Stimulated activated CD8-positive, alpha-beta memory T cell treated with anti-CD3 and anti-CD28 coated beads, Interleukin-15, amount 100 ng/mL, for 24 hours (primary cell): ENCODE measurements around the gene ACAD8.
A peak's percentile ranks its signal among the peaks of the same experiment; 100 is the strongest.
"Not testable (repeated sequence)": the region's sequence is repeated elsewhere in the genome, so short reads cannot be mapped to it uniquely, and the experiment has no call there.

ENCODE experiments used
- DNase-seq: peaks from one replicate; pipeline ENCODE4 v3.0.0-alpha.2; 2020; ENCODE audit warnings: low read depth

The ACAD8 gene

GRCh38 chr11:134240592-134240991 is 12.8 kb upstream of the ACAD8 start:
- DNase-seq = no peak

GRCh38 chr11:134242376-134242775 is 11.0 kb upstream of the ACAD8 start:
- DNase-seq = no peak

GRCh38 chr11:134243913-134244312 is 9.5 kb upstream of the ACAD8 start:
- DNase-seq = no peak

GRCh38 chr11:134244593-134244992 is 8.8 kb upstream of the ACAD8 start:
- no peak for DNase-seq

- no peak for DNase-seq
These were observed 7.9 kb upstream of the ACAD8 start for GRCh38 chr11:134245434-134245833.

- DNase-seq = no peak
These were observed 7.3 kb upstream of the ACAD8 start for GRCh38 chr11:134246100-134246499.

GRCh38 chr11:134246678-134247077 is 6.7 kb upstream of the ACAD8 start:
- DNase-seq = no peak

GRCh38 chr11:134248910-134249480 is 4.4 kb upstream of the ACAD8 start:
- no peak for DNase-seq

- DNase-seq = no peak
These were observed 3.1 kb upstream of the ACAD8 start for GRCh38 chr11:134250246-134250645.

GRCh38 chr11:134250675-134251074 is 2.7 kb upstream of the ACAD8 start:
- DNase-seq = no peak

- peak; percentile 13 for DNase-seq
These were observed 801 bp upstream of the ACAD8 start for GRCh38 chr11:134252346-134253187.

- DNase-seq = no peak
These were observed 1.2 kb downstream of the ACAD8 start for GRCh38 chr11:134254433-134255183.

- DNase-seq = not testable (repeated sequence)
These were observed 1.8 kb downstream of the ACAD8 start for GRCh38 chr11:134255184-134255561.

- no peak for DNase-seq
These were observed 3.7 kb downstream of the ACAD8 start for GRCh38 chr11:134257101-134257500.

GRCh38 chr11:134258577-134258976 is 5.2 kb downstream of the ACAD8 start:
- DNase-seq = no peak

- DNase-seq = no peak
These were observed 7.1 kb downstream of the ACAD8 start for GRCh38 chr11:134260503-134260902.

- no peak for DNase-seq
These were observed 7.6 kb downstream of the ACAD8 start for GRCh38 chr11:134260983-134261382.

- DNase-seq = no peak
These were observed 8.5 kb downstream of the ACAD8 start for GRCh38 chr11:134261626-134262488.

- DNase-seq = no peak
These were observed 11.8 kb downstream of the ACAD8 start for GRCh38 chr11:134264966-134265764.

GRCh38 chr11:134266440-134266839 is 13.1 kb downstream of the ACAD8 start:
- DNase-seq = no peak

- DNase-seq = no peak
These were observed 13.5 kb downstream of the ACAD8 start for GRCh38 chr11:134266841-134267251.
